Mesendoderm (in vitro differentiated cells): ENCODE measurements around the gene GNAQ.
A peak's percentile ranks its signal among the peaks of the same experiment; 100 is the strongest.

ENCODE experiments used
- DNase-seq: peaks from one replicate; pipeline ENCODE4 v3.0.0; 2013
- H2AK5ac ChIP-seq: 2 replicates; pipeline ENCODE4 v1.6.1; 2013; ENCODE audit warnings: low read length, inconsistent platforms
- H2BK120ac ChIP-seq: 2 replicates; pipeline ENCODE4 v1.6.1; 2013; ENCODE audit warnings: low read depth, mild to moderate bottlenecking, low read length, moderate library complexity, mixed read lengths
- H2BK15ac ChIP-seq: replicated peaks from 2 replicates; pipeline ENCODE4 v1.6.1; 2013; ENCODE audit warnings: low read depth, mild to moderate bottlenecking, moderate library complexity
- H2BK5ac ChIP-seq: 2 replicates; pipeline ENCODE4 v1.6.1; 2013; ENCODE audit warnings: low read length, inconsistent platforms
- H3K18ac ChIP-seq: 2 replicates; pipeline ENCODE4 v1.6.1; 2013; ENCODE audit warnings: mild to moderate bottlenecking, low read length, mixed read lengths
- H3K23ac ChIP-seq: one replicate; pipeline ENCODE4 v1.6.1; 2013; ENCODE audit warnings: low read length
- H3K27ac ChIP-seq: 2 replicates; pipeline ENCODE4 v1.5.1; 2013; ENCODE audit warnings: low read depth, mild to moderate bottlenecking, inconsistent platforms, low read length, moderate library complexity
- H3K27me3 ChIP-seq: 2 replicates; pipeline ENCODE4 v1.6.1; 2013; ENCODE audit warnings: low read length, control low read depth, mild to moderate bottlenecking, inconsistent platforms; ENCODE audit not compliant: insufficient read depth, poor library complexity
- H3K36me3 ChIP-seq: 2 replicates; pipeline ENCODE4 v1.6.1; 2013; ENCODE audit warnings: low read length, inconsistent platforms; ENCODE audit not compliant: control insufficient read depth, insufficient read depth
- H3K4ac ChIP-seq: one replicate; pipeline ENCODE4 v1.6.1; 2013; ENCODE audit warnings: low read depth, mild to moderate bottlenecking, low read length, moderate library complexity
- H3K4me1 ChIP-seq: 2 replicates; pipeline ENCODE4 v1.6.1; 2013; ENCODE audit warnings: low read depth, low read length, inconsistent platforms; ENCODE audit not compliant: control insufficient read depth
- H3K4me2 ChIP-seq: 2 replicates; pipeline ENCODE4 v1.6.1; 2013; ENCODE audit warnings: low read length
- H3K4me3 ChIP-seq: 2 replicates; pipeline ENCODE4 v1.5.1; 2013; ENCODE audit warnings: mild to moderate bottlenecking, low read length
- H3K56ac ChIP-seq: one replicate; pipeline ENCODE4 v1.6.1; 2013; ENCODE audit warnings: low read length
- H3K79me1 ChIP-seq: 2 replicates; pipeline ENCODE4 v1.6.1; 2013; ENCODE audit warnings: low read length, inconsistent platforms
- H3K79me2 ChIP-seq: 2 replicates; pipeline ENCODE4 v1.6.1; 2013; ENCODE audit warnings: mild to moderate bottlenecking, low read length; ENCODE audit not compliant: control insufficient read depth, insufficient read depth
- H3K9ac ChIP-seq: 2 replicates; pipeline ENCODE4 v1.6.1; 2013; ENCODE audit warnings: low read length, inconsistent platforms
- H4K5ac ChIP-seq: one replicate; pipeline ENCODE4 v1.6.1; 2013; ENCODE audit warnings: low read length
- H4K8ac ChIP-seq: one replicate; pipeline ENCODE4 v1.6.1; 2013; ENCODE audit warnings: low read depth, mild to moderate bottlenecking, control low read depth, low read length, moderate library complexity
- WGBS: extraction: QIAGEN DNeasy Blood & Tissue Kit; methylation state at CpG from one replicate; pipeline ENCODE4 v1.1.7; 2013; ENCODE audit warnings: low lambda C conversion rate, missing lambda C conversion rate; ENCODE audit not compliant: insufficient coverage; ENCODE audit errors: extremely low coverage; 5-methylcytosine and 5-hydroxymethylcytosine counted together

GNAQ gene

GRCh38 chr9:77926371-77926878 is 105.2 kb downstream of the GNAQ start:
- Histone ChIP-seq H3K79me2 (peaks cover 4% of the 10 kb centered on the region), H3K27me3 (no peaks in the 10 kb centered on the region), H3K79me1 (peaks cover 5% of the 10 kb centered on the region), H3K27ac (no peak overlapping the region), H3K9ac (no peak overlapping the region), H2BK15ac (no peak overlapping the region), H3K4me3 (no peak overlapping the region), H3K4me2 (no peak overlapping the region), H2AK5ac (no peak overlapping the region), H4K5ac (no peak overlapping the region), H3K18ac (no peak overlapping the region), H4K8ac (no peak overlapping the region), H3K23ac (no peak overlapping the region), H2BK120ac (no peak overlapping the region), H3K4me1 (peaks cover 10% of the 10 kb centered on the region), H3K4ac (no peak overlapping the region), H3K36me3 (no peaks in the 10 kb centered on the region), H2BK5ac (no peak overlapping the region), H3K56ac (no peak overlapping the region)
- DNase-seq = no peak

DNA sequence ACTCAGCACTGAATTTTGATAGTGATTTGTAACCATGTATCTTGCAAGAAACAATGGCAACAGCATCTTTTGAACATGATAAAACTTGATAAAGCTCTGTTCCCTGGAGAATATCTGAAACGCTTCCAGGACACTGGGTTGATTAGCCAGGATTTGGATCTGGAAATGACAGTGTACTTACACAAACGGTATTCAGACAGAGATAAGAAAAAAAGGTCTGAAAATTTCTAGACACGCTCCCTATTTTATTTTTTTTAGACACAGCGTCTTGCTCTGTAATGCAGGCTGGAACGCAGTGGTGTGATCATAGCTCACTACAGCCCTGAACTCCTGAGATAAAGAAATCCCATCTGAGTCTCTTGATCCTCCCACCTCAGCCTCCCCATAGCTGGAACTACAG is 109.0 kb downstream of the GNAQ start:
- peak overlapping the region; percentile 68 for H3K18ac ChIP-seq
- H3K4ac ChIP-seq = peak overlapping the region; percentile 16
- no peak overlapping the region for H3K4me3 ChIP-seq
- peaks cover 4% of the 10 kb centered on the region for H3K79me2 ChIP-seq
- H3K23ac ChIP-seq = no peak overlapping the region
- no peak overlapping the region for H4K5ac ChIP-seq
- H3K36me3 ChIP-seq = no peaks in the 10 kb centered on the region
- DNase-seq = no peak
- H3K4me1 ChIP-seq = peaks cover 11% of the 10 kb centered on the region
- no peak overlapping the region for H3K27ac ChIP-seq
- H2BK5ac ChIP-seq = no peak overlapping the region
- H3K9ac ChIP-seq = no peak overlapping the region
- no peak overlapping the region for H2AK5ac ChIP-seq
- H2BK15ac ChIP-seq = no peak overlapping the region
- H2BK120ac ChIP-seq = no peak overlapping the region
- H3K27me3 ChIP-seq = no peaks in the 10 kb centered on the region
- H3K79me1 ChIP-seq = peaks cover 7% of the 10 kb centered on the region
- no peak overlapping the region for H4K8ac ChIP-seq
- no peak overlapping the region for H3K4me2 ChIP-seq
- no CpG with 5 or more reads among the region's 5 CpGs for WGBS
- H3K56ac ChIP-seq = no peak overlapping the region

GRCh38 chr9:77917800-77918199 is 113.8 kb downstream of the GNAQ start:
- H3K79me1 ChIP-seq = peaks cover 7% of the 10 kb centered on the region
- peak overlapping the region; percentile 8 for H3K27ac ChIP-seq
- H2BK120ac ChIP-seq = no peak overlapping the region
- no peak overlapping the region for H3K4me2 ChIP-seq
- peaks cover 21% of the 10 kb centered on the region for H3K4me1 ChIP-seq
- H3K27me3 ChIP-seq = no peaks in the 10 kb centered on the region
- no peak overlapping the region for H4K8ac ChIP-seq
- peak overlapping the region; percentile 8 for H3K18ac ChIP-seq
- no peak for DNase-seq
- H3K56ac ChIP-seq = peak overlapping the region; percentile 35
- no CpG with 5 or more reads among the region's 3 CpGs for WGBS
- peak overlapping the region; percentile 43 for H3K4ac ChIP-seq
- peaks cover 5% of the 10 kb centered on the region for H3K79me2 ChIP-seq
- H4K5ac ChIP-seq = no peak overlapping the region
- H3K4me3 ChIP-seq = no peak overlapping the region
- H3K9ac ChIP-seq = peak overlapping the region; percentile 13
- H2BK15ac ChIP-seq = no peak overlapping the region
- no peak overlapping the region for H2AK5ac ChIP-seq
- H2BK5ac ChIP-seq = peak overlapping the region; percentile 51
- H3K23ac ChIP-seq = no peak overlapping the region
- H3K36me3 ChIP-seq = no peaks in the 10 kb centered on the region

DNA sequence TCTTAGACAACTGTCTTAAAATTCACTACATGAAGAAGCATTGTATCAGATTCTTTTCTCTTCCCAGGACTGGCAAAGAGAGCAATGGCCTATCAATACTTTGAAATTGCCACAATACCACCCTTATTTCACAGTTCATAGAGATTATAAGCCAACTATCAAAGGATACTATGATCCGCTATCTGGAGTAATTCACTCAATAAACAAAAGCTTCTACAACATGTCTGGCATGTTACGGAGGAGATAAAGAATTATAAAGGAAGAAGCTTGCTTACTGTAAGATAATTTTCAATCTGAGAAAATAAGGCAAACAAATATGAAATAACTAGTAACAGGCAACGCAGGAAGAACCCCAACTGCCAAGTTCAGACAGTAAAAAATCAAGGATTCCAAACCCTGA is 114.8 kb downstream of the GNAQ start:
- H2AK5ac ChIP-seq = peak overlapping the region; percentile 33
- H3K4me1 ChIP-seq = peaks cover 14% of the 10 kb centered on the region
- no peak overlapping the region for H4K5ac ChIP-seq
- peak overlapping the region; percentile 51 for H3K56ac ChIP-seq
- H2BK5ac ChIP-seq = peak overlapping the region; percentile 52
- peak; percentile 81 for DNase-seq
- H3K79me1 ChIP-seq = peaks cover 5% of the 10 kb centered on the region
- H3K23ac ChIP-seq = no peak overlapping the region
- no peak overlapping the region for H4K8ac ChIP-seq
- H3K36me3 ChIP-seq = no peaks in the 10 kb centered on the region
- H3K27ac ChIP-seq = peak overlapping the region; percentile 77
- H3K9ac ChIP-seq = no peak overlapping the region
- H3K18ac ChIP-seq = peak overlapping the region; percentile 84
- peak overlapping the region; percentile 78 for H2BK120ac ChIP-seq
- no peak overlapping the region for H3K4me3 ChIP-seq
- H3K27me3 ChIP-seq = no peaks in the 10 kb centered on the region
- WGBS = no CpG with 5 or more reads among the region's 3 CpGs
- H2BK15ac ChIP-seq = no peak overlapping the region
- no peak overlapping the region for H3K4me2 ChIP-seq
- H3K4ac ChIP-seq = no peak overlapping the region
- peaks cover 5% of the 10 kb centered on the region for H3K79me2 ChIP-seq

DNA sequence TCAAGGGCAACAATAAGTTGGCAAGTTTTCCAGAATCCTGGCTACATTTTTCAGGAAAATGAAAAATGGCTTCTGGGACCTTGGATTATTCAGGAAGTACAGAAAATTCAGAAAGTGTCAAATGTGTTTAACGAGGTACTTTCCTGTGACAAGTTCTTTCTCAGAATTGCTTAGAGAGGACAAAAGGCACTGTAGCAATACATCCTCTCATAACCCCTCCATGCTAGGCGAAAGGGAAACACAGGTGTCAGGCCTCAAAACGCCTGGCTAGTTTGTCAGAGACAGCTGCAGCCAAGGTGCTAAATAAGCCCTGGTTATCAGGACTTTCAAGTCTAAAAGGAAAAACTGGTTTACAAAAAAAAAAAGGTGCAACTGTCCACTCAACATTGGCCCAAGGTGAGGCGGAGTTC is 115.2 kb downstream of the GNAQ start:
- Histone ChIP-seq H3K27ac (peak overlapping the region; percentile 66), H2BK5ac (peak overlapping the region; percentile 52), H3K23ac (no peak overlapping the region), H3K4me3 (no peak overlapping the region), H2BK120ac (peak overlapping the region; percentile 78), H4K8ac (no peak overlapping the region), H2BK15ac (no peak overlapping the region), H3K18ac (peak overlapping the region; percentile 84), H3K27me3 (no peaks in the 10 kb centered on the region), H3K9ac (no peak overlapping the region), H2AK5ac (peak overlapping the region; percentile 33), H3K4me1 (peaks cover 14% of the 10 kb centered on the region), H3K79me1 (peaks cover 6% of the 10 kb centered on the region), H4K5ac (no peak overlapping the region), H3K79me2 (peaks cover 5% of the 10 kb centered on the region), H3K56ac (peak overlapping the region; percentile 51), H3K4ac (peak overlapping the region; percentile 12), H3K4me2 (no peak overlapping the region), H3K36me3 (no peaks in the 10 kb centered on the region)
- no CpG with 5 or more reads among the region's 4 CpGs for WGBS
- DNase-seq = peak; percentile 73

GRCh38 chr9:77915744-77916143 is 115.9 kb downstream of the GNAQ start:
- peak overlapping the region; percentile 89 for H2BK120ac ChIP-seq
- no peak overlapping the region for H3K4me2 ChIP-seq

More at GRCh38 chr9:77915744-77916143, 115.9 kb downstream of the GNAQ start:
- no peak overlapping the region for H4K5ac ChIP-seq
- H3K18ac ChIP-seq = peak overlapping the region; percentile 99
- H3K4me1 ChIP-seq = peaks cover 14% of the 10 kb centered on the region
- H2AK5ac ChIP-seq = peak overlapping the region; percentile 54
- peaks cover 8% of the 10 kb centered on the region for H3K79me2 ChIP-seq
- peak overlapping the region; percentile 81 for H3K4ac ChIP-seq
- peak overlapping the region; percentile 96 for H2BK5ac ChIP-seq
- peak overlapping the region; percentile 66 for H3K27ac ChIP-seq
- no CpG with 5 or more reads among the region's 2 CpGs for WGBS
- peak overlapping the region; percentile 45 for H3K9ac ChIP-seq
- peak overlapping the region; percentile 86 for H3K56ac ChIP-seq
- no peaks in the 10 kb centered on the region for H3K27me3 ChIP-seq
- H3K36me3 ChIP-seq = no peaks in the 10 kb centered on the region
- DNase-seq = no peak
- peaks cover 12% of the 10 kb centered on the region for H3K79me1 ChIP-seq
- H3K4me3 ChIP-seq = no peak overlapping the region
- no peak overlapping the region for H4K8ac ChIP-seq
- H2BK15ac ChIP-seq = no peak overlapping the region
- H3K23ac ChIP-seq = no peak overlapping the region
